Measurements from ENCODE around the gene SVIL. TPM values are rescaled to one million over a fixed set of nuclear protein-coding genes. Genes with fewer than 3 reads are reported as not detected.

Gene SVIL
- total and polyA plus RNA-seq, 2 of the 13 experiments (the other 11 are each of a cell fraction or from before 2014, with no cell fraction given), result 3.9 to 12.1 TPM

GRCh38 chr10:29680091-29680490, 45.3 kb upstream of the SVIL start (continued):
- no peak for TF ChIP-seq REPIN1 (CRISPR knock-in tag; IDR thresholded peaks at IDR 0.05; ENCODE audit: borderline replicate concordance, low read depth)

- no peaks in the 10 kb centered on the region for H4K20me1 ChIP-seq (ENCODE audit: insufficient read depth, low read length)
- FAIRE-seq (no peak), ATAC-seq (no peak), DNase-seq (ENCODE audit: low spot score) (no peak)
- ChIA-PET POLR2A (no interaction called here), CTCF (ENCODE audit: low intra/inter-chr PET ratio, low total read pairs) (no interaction called here)
- no peak overlapping the region for H3K27ac ChIP-seq (ENCODE audit: extremely low read length, insufficient read depth, low read length)
- BruUV-seq (replicated peaks), result no TSS peak
- no peaks in the 10 kb centered on the region for H3K79me2 ChIP-seq (ENCODE audit: insufficient read depth, low read length)
- intact Hi-C loops (cut with micrococcal nuclease; ENCODE audit: unreplicated experiment) (no loop called here), in situ Hi-C loops (cut with HindIII; ENCODE audit: extremely low pct_ligation_motif_present, low pct_unique_long_range_greater_than_20kb) (no loop called here)
- no peak overlapping the region for H2AFZ ChIP-seq (ENCODE audit: low read length)
- H3K9ac ChIP-seq (ENCODE audit: insufficient read depth, low read depth, low read length), result no peak overlapping the region
- no peaks in the 10 kb centered on the region for H3K27me3 ChIP-seq (ENCODE audit: control insufficient read depth in 1 of 2, insufficient read depth in 2 of 2, low read length in 2 of 2)
- peaks cover 0 to 2% of the 10 kb centered on the region in 2 experiments; a peak in 3 of 5 replicates for H3K36me3 ChIP-seq (replicated peaks in 1 of 2; ENCODE audit: control insufficient read depth in 1 of 2, insufficient read depth in 2 of 2, low read length in 2 of 2)
- no peak overlapping the region for H3K4me3 ChIP-seq (replicated peaks in 1 of 3; ENCODE audit: insufficient read depth in 1 of 3, low read depth in 2 of 3, low read length in 3 of 3)
- TF ChIP-seq ELF4 (CRISPR knock-in tag; IDR thresholded peaks at IDR 0.05; ENCODE audit: borderline replicate concordance), result no peak
- no peak for TF ChIP-seq SP1 (IDR thresholded peaks at IDR 0.05)
- no peak for TF ChIP-seq SP1 (CRISPR knock-in tag; IDR thresholded peaks at IDR 0.05)
- no peak for TF ChIP-seq ZMAT3 (CRISPR knock-in tag; conservative IDR thresholded peaks at IDR 0.05)
- no peak for TF ChIP-seq ZBTB7B (CRISPR knock-in tag; IDR thresholded peaks at IDR 0.05)
- TF ChIP-seq HDAC2 (CRISPR knock-in tag; IDR thresholded peaks at IDR 0.05), result no peak
- TF ChIP-seq ZNF317 (CRISPR knock-in tag; IDR thresholded peaks at IDR 0.05), result no peak
- H3K4me2 ChIP-seq (ENCODE audit: low read depth, low read length), result no peak overlapping the region
- H3K4me1 ChIP-seq (ENCODE audit: insufficient read depth, low read length), result no peaks in the 10 kb centered on the region
- WGBS (ENCODE audit: low lambda C conversion rate), result 84% methylated on average over 4 of the region's 4 CpGs
- peaks cover 27% of the 10 kb centered on the region; the same call in 1 of the 2 replicates for H3K9me3 ChIP-seq (ENCODE audit: low read length)
These were observed 42.0 kb upstream of the SVIL start for GRCh38 chr10:29676732-29677131.

- Histone ChIP-seq H4K20me1 (ENCODE audit: insufficient read depth, low read length) (no peaks in the 10 kb centered on the region), H3K9me3 (ENCODE audit: low read length) (peaks cover 27% of the 10 kb centered on the region; the same call in 1 of the 2 replicates), H3K36me3 (replicated peaks in 1 of 2; ENCODE audit: control insufficient read depth in 1 of 2, insufficient read depth in 2 of 2, low read length in 2 of 2) (peaks cover 0 to 2% of the 10 kb centered on the region in 2 experiments; a peak in 2 of 5 replicates), H2AFZ (ENCODE audit: low read length) (no peak overlapping the region), H3K4me2 (ENCODE audit: low read depth, low read length) (no peak overlapping the region), H3K9ac (ENCODE audit: insufficient read depth, low read depth, low read length) (no peak overlapping the region), H3K4me1 (ENCODE audit: insufficient read depth, low read length) (no peaks in the 10 kb centered on the region), H3K79me2 (ENCODE audit: insufficient read depth, low read length) (no peaks in the 10 kb centered on the region), H3K27me3 (ENCODE audit: control insufficient read depth in 1 of 2, insufficient read depth in 2 of 2, low read length in 2 of 2) (no peaks in the 10 kb centered on the region), H3K27ac (ENCODE audit: extremely low read length, insufficient read depth, low read length) (no peak overlapping the region), H3K4me3 (replicated peaks in 1 of 3; ENCODE audit: insufficient read depth in 1 of 3, low read depth in 2 of 3, low read length in 3 of 3) (no peak overlapping the region)
- in situ Hi-C loops (cut with HindIII; ENCODE audit: extremely low pct_ligation_motif_present, low pct_unique_long_range_greater_than_20kb), result no loop called here
- FAIRE-seq (no peak), ATAC-seq (no peak), DNase-seq (ENCODE audit: low spot score) (no peak)
- intact Hi-C loops (cut with micrococcal nuclease; ENCODE audit: unreplicated experiment), result no loop called here
- POLR2A ChIA-PET, result no interaction called here
- CTCF ChIA-PET (ENCODE audit: low intra/inter-chr PET ratio, low total read pairs), result no interaction called here
- WGBS (ENCODE audit: low lambda C conversion rate), result 93% methylated on average over 1 of the region's 1 CpG
- TF ChIP-seq ZNF124 (CRISPR knock-in tag; IDR thresholded peaks at IDR 0.05) (peak; percentile 99), ZNF441 (CRISPR knock-in tag; IDR thresholded peaks at IDR 0.05; ENCODE audit: borderline replicate concordance) (peak; percentile 90), NR2F6 (IDR thresholded peaks at IDR 0.05) (no peak), NR2F6 (CRISPR knock-in tag; IDR thresholded peaks at IDR 0.05) (no peak), BRF2 (CRISPR knock-in tag; IDR thresholded peaks at IDR 0.05) (no peak), GLI4 (CRISPR knock-in tag; IDR thresholded peaks at IDR 0.05; ENCODE audit: borderline replicate concordance) (no peak)
- no TSS peak for BruUV-seq (replicated peaks)
These were observed 41.2 kb upstream of the SVIL start for GRCh38 chr10:29675984-29676383.
